ENCODE data around the gene MYO9B.

Gene MYO9B

GRCh38 chr19:17037966-17038500 lies 37.5 kb upstream of the MYO9B start:
- Histone ChIP-seq H3K27ac (ENCODE audit: low read depth, low read length) (no peak overlapping the region), H4K20me1 (ENCODE audit: control insufficient read depth, insufficient read depth, low read depth, low read length) (no peaks in the 10 kb centered on the region), H3K36me3 (ENCODE audit: control insufficient read depth, low read length) (no peaks in the 10 kb centered on the region), H3K4me3 (ENCODE audit: low read length) (no peak overlapping the region), H3K9me3 (ENCODE audit: control insufficient read depth, insufficient read depth, low read length) (no peaks in the 10 kb centered on the region), H3K9me2 (replicated peaks; ENCODE audit: control insufficient read depth, low read length) (no peaks in the 10 kb centered on the region), H3F3A (ENCODE audit: control insufficient read depth, insufficient read depth) (no peaks in the 10 kb centered on the region), H3K27me3 (ENCODE audit: control insufficient read depth, low read length) (no peaks in the 10 kb centered on the region), H3K4me2 (ENCODE audit: low read length) (no peak overlapping the region), H3K4me1 (ENCODE audit: control insufficient read depth, low read length) (peaks cover 6% of the 10 kb centered on the region), H3K79me2 (ENCODE audit: control insufficient read depth, low read length) (no peaks in the 10 kb centered on the region)
- TF ChIP-seq, protein P1, sequence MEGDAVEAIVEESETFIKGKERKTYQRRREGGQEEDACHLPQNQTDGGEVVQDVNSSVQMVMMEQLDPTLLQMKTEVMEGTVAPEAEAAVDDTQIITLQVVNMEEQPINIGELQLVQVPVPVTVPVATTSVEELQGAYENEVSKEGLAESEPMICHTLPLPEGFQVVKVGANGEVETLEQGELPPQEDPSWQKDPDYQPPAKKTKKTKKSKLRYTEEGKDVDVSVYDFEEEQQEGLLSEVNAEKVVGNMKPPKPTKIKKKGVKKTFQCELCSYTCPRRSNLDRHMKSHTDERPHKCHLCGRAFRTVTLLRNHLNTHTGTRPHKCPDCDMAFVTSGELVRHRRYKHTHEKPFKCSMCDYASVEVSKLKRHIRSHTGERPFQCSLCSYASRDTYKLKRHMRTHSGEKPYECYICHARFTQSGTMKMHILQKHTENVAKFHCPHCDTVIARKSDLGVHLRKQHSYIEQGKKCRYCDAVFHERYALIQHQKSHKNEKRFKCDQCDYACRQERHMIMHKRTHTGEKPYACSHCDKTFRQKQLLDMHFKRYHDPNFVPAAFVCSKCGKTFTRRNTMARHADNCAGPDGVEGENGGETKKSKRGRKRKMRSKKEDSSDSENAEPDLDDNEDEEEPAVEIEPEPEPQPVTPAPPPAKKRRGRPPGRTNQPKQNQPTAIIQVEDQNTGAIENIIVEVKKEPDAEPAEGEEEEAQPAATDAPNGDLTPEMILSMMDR (IDR thresholded peaks at IDR 0.05; ENCODE audit: low read depth, low read length, poor library complexity, severe bottlenecking) = no peak
- TF ChIP-seq EZH2phosphoT487 (IDR thresholded peaks at IDR 0.05; ENCODE audit: borderline replicate concordance, low read length) = no peak

- Histone ChIP-seq H3K9me3 (ENCODE audit: control insufficient read depth, insufficient read depth, low read length) (no peaks in the 10 kb centered on the region), H4K20me1 (ENCODE audit: control insufficient read depth, insufficient read depth, low read depth, low read length) (no peaks in the 10 kb centered on the region), H3K9me2 (replicated peaks; ENCODE audit: control insufficient read depth, low read length) (no peaks in the 10 kb centered on the region), H3K79me2 (ENCODE audit: control insufficient read depth, low read length) (no peaks in the 10 kb centered on the region), H3K4me3 (ENCODE audit: low read length) (no peak overlapping the region), H3F3A (ENCODE audit: control insufficient read depth, insufficient read depth) (no peaks in the 10 kb centered on the region), H3K27ac (ENCODE audit: low read depth, low read length) (no peak overlapping the region), H3K36me3 (ENCODE audit: control insufficient read depth, low read length) (no peaks in the 10 kb centered on the region), H3K4me1 (ENCODE audit: control insufficient read depth, low read length) (no peaks in the 10 kb centered on the region), H3K4me2 (ENCODE audit: low read length) (no peak overlapping the region), H3K27me3 (ENCODE audit: control insufficient read depth, low read length) (no peaks in the 10 kb centered on the region)
- TF ChIP-seq, protein P1 (IDR thresholded peaks at IDR 0.05; ENCODE audit: low read depth, low read length, poor library complexity, severe bottlenecking) = no peak
- TF ChIP-seq EZH2phosphoT487 (IDR thresholded peaks at IDR 0.05; ENCODE audit: borderline replicate concordance, low read length) = no peak
These were observed 33.6 kb upstream of the MYO9B start for GRCh38 chr19:17041976-17042375.

GRCh38 chr19:17043744-17044143 lies 31.8 kb upstream of the MYO9B start:
- Histone ChIP-seq H3K4me2 (ENCODE audit: low read length) (no peak overlapping the region), H3K4me3 (ENCODE audit: low read length) (no peak overlapping the region), H4K20me1 (ENCODE audit: control insufficient read depth, insufficient read depth, low read depth, low read length) (no peaks in the 10 kb centered on the region), H3K27me3 (ENCODE audit: control insufficient read depth, low read length) (no peaks in the 10 kb centered on the region), H3K79me2 (ENCODE audit: control insufficient read depth, low read length) (no peaks in the 10 kb centered on the region), H3K9me2 (replicated peaks; ENCODE audit: control insufficient read depth, low read length) (no peaks in the 10 kb centered on the region), H3K36me3 (ENCODE audit: control insufficient read depth, low read length) (peaks cover 9% of the 10 kb centered on the region), H3K4me1 (ENCODE audit: control insufficient read depth, low read length) (no peaks in the 10 kb centered on the region), H3K9me3 (ENCODE audit: control insufficient read depth, insufficient read depth, low read length) (no peaks in the 10 kb centered on the region), H3K27ac (ENCODE audit: low read depth, low read length) (no peak overlapping the region), H3F3A (ENCODE audit: control insufficient read depth, insufficient read depth) (no peaks in the 10 kb centered on the region)
- TF ChIP-seq, protein P1 (IDR thresholded peaks at IDR 0.05; ENCODE audit: low read depth, low read length, poor library complexity, severe bottlenecking) = no peak
- TF ChIP-seq EZH2phosphoT487 (IDR thresholded peaks at IDR 0.05; ENCODE audit: borderline replicate concordance, low read length) = no peak
